GM10847 (cell line): Measurements from ENCODE around the gene TMEM169.

Source experiments
- POLR2A ChIP-seq: IDR thresholded peaks from 2 replicates; pipeline ENCODE4 v1.6.1; 2011; ENCODE audit not compliant: insufficient read length; ENCODE audit errors: extremely low read depth

TMEM169 gene

GRCh38 chr2:216082805-216083204, 1.1 kb downstream of the TMEM169 start:
- no peak for TF ChIP-seq POLR2A

GRCh38 chr2:216083464-216084281, 2.0 kb downstream of the TMEM169 start:
- TF ChIP-seq POLR2A, result no peak

- TF ChIP-seq POLR2A, result no peak
Measured at GRCh38 chr2:216084547-216084946, 2.8 kb downstream of the TMEM169 start.

- TF ChIP-seq POLR2A, result no peak
Measured at GRCh38 chr2:216086207-216086893, 4.6 kb downstream of the TMEM169 start.

GRCh38 chr2:216090369-216090786, 8.7 kb downstream of the TMEM169 start:
- TF ChIP-seq POLR2A, result no peak

GRCh38 chr2:216092646-216093045, 10.9 kb downstream of the TMEM169 start:
- TF ChIP-seq POLR2A, result no peak

- no peak for TF ChIP-seq POLR2A
Measured at GRCh38 chr2:216094701-216095100, 13.0 kb downstream of the TMEM169 start.

- no peak for TF ChIP-seq POLR2A
Measured at GRCh38 chr2:216098421-216099334, 17.0 kb downstream of the TMEM169 start.

- no peak for TF ChIP-seq POLR2A
Measured at GRCh38 chr2:216101109-216101508, 19.4 kb downstream of the TMEM169 start.

GRCh38 chr2:216103213-216103612, 21.5 kb downstream of the TMEM169 start:
- no peak for TF ChIP-seq POLR2A

GRCh38 chr2:216104691-216105090, 23.0 kb downstream of the TMEM169 start:
- TF ChIP-seq POLR2A, result no peak

- no peak for TF ChIP-seq POLR2A
Measured at GRCh38 chr2:216107320-216107719, 25.6 kb downstream of the TMEM169 start.

- TF ChIP-seq POLR2A, result no peak
Measured at GRCh38 chr2:216107760-216108159, 26.0 kb downstream of the TMEM169 start.

- no peak for TF ChIP-seq POLR2A
Measured at GRCh38 chr2:216108310-216108966, 26.7 kb downstream of the TMEM169 start.
